Endothelial cell of umbilical vein (primary cell): ENCODE results near the gene ETV1.

Experiments used
- JUN ChIP-seq: IDR thresholded peaks from 2 replicates; pipeline ENCODE4 v1.6.1; 2011; ENCODE audit warnings: borderline replicate concordance, low read depth; ENCODE audit not compliant: insufficient read length, insufficient read depth
- POLR2A ChIP-seq: IDR thresholded peaks from 2 replicates; pipeline ENCODE4 v1.6.1; 2012; ENCODE audit warnings: low read depth, mild to moderate bottlenecking, control low read depth, low read length
- TF ChIP-seq, protein P1 (sequence below), 2 donors: IDR thresholded peaks; 1 replicate in 1 of 2; 2 replicates in 1 of 2; pipeline ENCODE4 v1.5.1; 2011; ENCODE audit warnings: low read length in 2 of 2, mild to moderate bottlenecking in 2 of 2, moderate library complexity in 2 of 2, control low read depth in 1 of 2, inconsistent platforms in 1 of 2, low read depth in 1 of 2; ENCODE audit not compliant: insufficient read depth in 1 of 2; ENCODE audit errors: extremely low read depth in 1 of 2

DNA sequence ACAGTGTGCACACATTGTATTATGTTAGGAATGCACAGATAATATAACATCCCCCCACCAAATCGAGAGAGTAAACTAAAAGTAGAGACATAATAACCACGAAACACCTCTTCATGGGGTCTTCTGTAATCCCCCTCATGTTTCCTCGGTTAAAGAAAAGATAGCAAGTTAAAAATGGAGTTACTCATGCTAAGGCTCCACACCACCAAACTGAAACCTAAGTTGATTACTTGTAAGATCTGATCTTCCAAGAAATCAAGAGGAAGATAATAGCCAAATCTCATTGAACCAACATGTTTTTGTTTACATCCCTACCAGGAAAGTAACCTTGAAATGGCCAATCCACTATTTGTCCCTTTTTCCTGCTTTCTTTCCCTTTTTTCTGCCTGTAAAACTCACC is 11.7 kb upstream of the ETV1 start:
- TF ChIP-seq, protein P1, sequence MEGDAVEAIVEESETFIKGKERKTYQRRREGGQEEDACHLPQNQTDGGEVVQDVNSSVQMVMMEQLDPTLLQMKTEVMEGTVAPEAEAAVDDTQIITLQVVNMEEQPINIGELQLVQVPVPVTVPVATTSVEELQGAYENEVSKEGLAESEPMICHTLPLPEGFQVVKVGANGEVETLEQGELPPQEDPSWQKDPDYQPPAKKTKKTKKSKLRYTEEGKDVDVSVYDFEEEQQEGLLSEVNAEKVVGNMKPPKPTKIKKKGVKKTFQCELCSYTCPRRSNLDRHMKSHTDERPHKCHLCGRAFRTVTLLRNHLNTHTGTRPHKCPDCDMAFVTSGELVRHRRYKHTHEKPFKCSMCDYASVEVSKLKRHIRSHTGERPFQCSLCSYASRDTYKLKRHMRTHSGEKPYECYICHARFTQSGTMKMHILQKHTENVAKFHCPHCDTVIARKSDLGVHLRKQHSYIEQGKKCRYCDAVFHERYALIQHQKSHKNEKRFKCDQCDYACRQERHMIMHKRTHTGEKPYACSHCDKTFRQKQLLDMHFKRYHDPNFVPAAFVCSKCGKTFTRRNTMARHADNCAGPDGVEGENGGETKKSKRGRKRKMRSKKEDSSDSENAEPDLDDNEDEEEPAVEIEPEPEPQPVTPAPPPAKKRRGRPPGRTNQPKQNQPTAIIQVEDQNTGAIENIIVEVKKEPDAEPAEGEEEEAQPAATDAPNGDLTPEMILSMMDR (IDR thresholded peaks at IDR 0.05; ENCODE audit: extremely low read depth in 1 of 2, insufficient read depth in 1 of 2, low read depth in 1 of 2, low read length in 2 of 2) = no peak
- TF ChIP-seq POLR2A (no peak), JUN (no peak)
